GM19372 (cell line): Measurements from ENCODE around the gene TPRKB.
"Not testable (repeated sequence)": the region's sequence is repeated elsewhere in the genome, so short reads cannot be mapped to it uniquely, and the experiment has no call there.

ENCODE experiments used
- ATAC-seq: cut with Tn5 transposase; IDR thresholded peaks from one replicate; pipeline ENCODE4 v1.9.1; 2021; ENCODE audit warnings: mild to moderate bottlenecking, low read depth, moderate library complexity; ENCODE audit not compliant: unreplicated experiment

The TPRKB gene

GRCh38 chr2:73701968-73702665 is 35.0 kb downstream of the TPRKB start:
- ATAC-seq: no peak

GRCh38 chr2:73701448-73701765 is 35.7 kb downstream of the TPRKB start:
- ATAC-seq: not testable (repeated sequence)

DNA sequence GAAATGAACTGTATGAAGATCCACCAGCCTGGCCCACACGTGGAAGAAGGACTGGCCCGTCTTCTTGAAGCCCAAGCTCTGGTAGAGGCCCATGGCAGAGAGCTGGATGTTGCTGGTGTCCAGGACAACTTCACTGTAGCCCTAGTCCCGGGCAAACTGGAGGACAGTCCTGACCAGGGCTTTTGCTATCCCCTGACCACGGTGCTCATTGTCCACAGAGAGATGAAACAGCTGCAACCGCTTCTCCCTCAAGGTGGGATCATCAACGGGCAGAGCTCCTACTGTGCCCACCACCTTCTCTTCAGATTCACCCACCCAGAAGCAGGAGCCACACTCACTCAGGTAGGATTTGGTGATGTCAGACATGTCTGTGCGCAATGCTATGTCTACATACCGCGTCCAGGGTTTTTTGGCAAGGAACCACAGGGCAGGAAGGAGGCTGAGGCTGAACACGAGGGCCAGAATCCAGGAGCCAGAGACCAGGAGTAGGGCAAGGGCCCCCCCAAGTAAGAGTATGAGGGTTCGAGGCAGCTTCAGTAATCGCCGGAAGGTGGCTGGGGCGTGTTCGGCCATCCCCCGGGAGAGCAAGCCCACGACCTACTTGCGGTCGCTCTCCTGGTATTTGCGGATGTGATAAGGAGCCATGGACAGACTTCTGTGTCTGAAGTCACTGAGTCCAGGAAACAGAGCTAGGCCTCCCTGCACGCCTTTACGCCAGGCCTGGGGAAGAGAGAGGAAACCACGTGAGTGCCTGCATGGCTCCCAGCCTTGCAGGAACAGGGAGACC is 36.3 kb downstream of the TPRKB start:
- no peak for ATAC-seq

GRCh38 chr2:73700131-73700611 is 37.0 kb downstream of the TPRKB start:
- no peak for ATAC-seq

- ATAC-seq: no peak
Observed at GRCh38 chr2:73699437-73699836, 37.7 kb downstream of the TPRKB start.

DNA sequence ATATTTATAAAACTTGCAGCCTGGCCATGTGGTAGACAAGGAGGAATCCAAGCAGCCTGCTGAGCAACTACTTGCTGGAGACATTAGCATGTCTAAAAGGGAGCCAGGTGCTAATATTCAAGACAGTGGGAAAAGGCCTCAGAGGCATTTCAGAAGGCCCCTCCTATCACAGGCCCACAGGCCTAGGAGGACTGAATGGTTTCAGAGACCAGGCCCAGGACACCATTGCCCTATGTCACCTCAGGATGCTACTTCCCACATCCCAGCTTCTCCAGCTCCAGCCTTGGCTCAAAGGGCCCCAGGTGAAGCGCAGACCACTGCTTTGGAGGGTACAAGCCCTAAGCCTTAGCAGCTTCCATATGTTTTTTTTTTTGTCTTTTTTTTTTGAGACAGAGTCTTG is 39.0 kb downstream of the TPRKB start:
- ATAC-seq: no peak

GRCh38 chr2:73697606-73698005 is 39.5 kb downstream of the TPRKB start:
- ATAC-seq: no peak

DNA sequence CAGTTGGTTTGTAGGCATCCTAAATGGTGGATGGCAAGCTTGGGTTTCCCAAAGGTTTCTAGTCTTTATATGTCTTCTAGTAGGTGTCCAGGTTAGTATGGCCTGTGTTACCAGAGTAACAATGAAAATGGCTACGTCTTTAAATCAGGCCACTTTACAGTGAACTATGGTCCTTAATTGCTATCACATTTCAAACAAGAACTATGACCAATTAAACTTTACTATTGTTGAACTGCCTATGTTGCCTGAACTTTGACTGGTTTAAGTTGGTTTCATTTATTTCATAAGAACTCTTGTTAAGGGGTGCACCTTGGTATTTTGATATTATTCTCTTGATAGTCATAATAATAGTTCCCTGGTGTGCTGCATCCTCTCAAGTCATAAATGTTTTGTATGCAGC is 40.2 kb downstream of the TPRKB start:
- not testable (repeated sequence) for ATAC-seq

- not testable (repeated sequence) for ATAC-seq
Observed at GRCh38 chr2:73696521-73696920, 40.6 kb downstream of the TPRKB start.

GRCh38 chr2:73690372-73691088 is 46.6 kb downstream of the TPRKB start:
- ATAC-seq: not testable (repeated sequence)

- not testable (repeated sequence) for ATAC-seq
Observed at GRCh38 chr2:73688494-73688893, 48.7 kb downstream of the TPRKB start.

- ATAC-seq: no peak
Observed at GRCh38 chr2:73685764-73686438, 51.2 kb downstream of the TPRKB start.

DNA sequence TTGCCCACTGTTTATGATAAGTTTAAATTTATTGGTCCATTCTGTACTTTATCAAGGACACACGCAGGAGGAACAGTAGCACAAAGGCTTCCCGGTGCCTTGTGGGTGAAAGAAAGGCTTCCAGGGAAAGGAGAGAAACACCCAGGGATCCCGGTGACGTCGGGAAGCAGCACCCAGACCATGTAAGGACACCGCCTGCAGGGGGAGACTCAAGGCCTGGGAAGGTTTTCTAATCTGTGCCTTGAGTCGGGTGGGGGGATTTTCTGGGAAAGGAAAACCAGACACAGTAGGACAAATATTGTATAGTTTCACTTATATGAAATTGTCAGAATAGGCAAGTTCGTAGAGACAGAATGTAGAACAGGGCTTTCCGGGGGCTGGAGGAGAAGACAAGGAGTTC is 52.2 kb downstream of the TPRKB start:
- ATAC-seq: not testable (repeated sequence)

DNA sequence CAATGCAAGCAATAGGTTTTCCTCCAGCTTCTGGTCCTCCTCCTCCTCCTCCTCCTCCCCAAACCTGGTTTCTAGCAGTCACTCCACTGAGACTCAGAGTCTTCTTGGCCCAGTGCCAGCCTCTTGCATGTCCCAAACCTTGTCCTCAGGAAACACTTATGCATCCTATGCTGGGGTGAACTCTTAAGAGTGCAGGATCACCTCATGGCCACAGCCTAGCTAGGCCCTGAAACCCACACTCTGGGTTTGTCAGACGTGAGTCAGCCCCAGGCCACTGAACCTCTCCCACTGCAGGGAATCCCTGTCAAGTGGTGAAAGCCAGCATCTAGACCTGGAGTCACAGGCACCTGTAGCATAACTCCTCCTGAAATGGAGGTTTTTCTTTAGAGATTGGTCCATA is 52.8 kb downstream of the TPRKB start:
- ATAC-seq: not testable (repeated sequence)

GRCh38 chr2:73679951-73680571 is 57.1 kb downstream of the TPRKB start:
- ATAC-seq: not testable (repeated sequence)
